Measurements from ENCODE around the gene CCDC134.

The CCDC134 gene

GRCh38 chr22:41782316-41782715, 18.2 kb upstream of the CCDC134 start:
- no peak for DNase-seq (ENCODE audit: low read depth, low spot score)

GRCh38 chr22:41782751-41783150, 17.7 kb upstream of the CCDC134 start:
- H3K27ac ChIP-seq, result no peak overlapping the region
- DNase-seq (ENCODE audit: low read depth, low spot score), result no peak

More at GRCh38 chr22:41782316-41782715, 18.2 kb upstream of the CCDC134 start:
- H3K27ac ChIP-seq, result no peak overlapping the region

GRCh38 chr22:41787331-41787730, 13.1 kb upstream of the CCDC134 start:
- H3K27ac ChIP-seq, result no peak overlapping the region
- DNase-seq (ENCODE audit: low read depth, low spot score), result no peak

GRCh38 chr22:41793871-41794270, 6.6 kb upstream of the CCDC134 start:
- no peak overlapping the region for H3K27ac ChIP-seq
- no peak for DNase-seq (ENCODE audit: low read depth, low spot score)

- no peak for DNase-seq (ENCODE audit: low read depth, low spot score)
- H3K27ac ChIP-seq, result no peak overlapping the region
These were observed 1.7 kb upstream of the CCDC134 start for GRCh38 chr22:41798736-41799135.

GRCh38 chr22:41799486-41800347, 762 bp upstream of the CCDC134 start:
- no peak for DNase-seq (ENCODE audit: low read depth, low spot score)
- peak overlapping the region; percentile 52 for H3K27ac ChIP-seq

- DNase-seq (ENCODE audit: low read depth, low spot score), result no peak
- peak overlapping the region; percentile 52 for H3K27ac ChIP-seq
These were observed 804 bp downstream of the CCDC134 start for GRCh38 chr22:41801147-41801819.

- no peak overlapping the region for H3K27ac ChIP-seq
- DNase-seq (ENCODE audit: low read depth, low spot score), result no peak
These were observed 1.4 kb downstream of the CCDC134 start for GRCh38 chr22:41801886-41802285.

GRCh38 chr22:41805639-41806038, 5.2 kb downstream of the CCDC134 start:
- no peak for DNase-seq (ENCODE audit: low read depth, low spot score)

GRCh38 chr22:41808400-41808799, 7.9 kb downstream of the CCDC134 start:
- DNase-seq (ENCODE audit: low read depth, low spot score), result no peak
- no peak overlapping the region for H3K27ac ChIP-seq

More at GRCh38 chr22:41805639-41806038, 5.2 kb downstream of the CCDC134 start:
- no peak overlapping the region for H3K27ac ChIP-seq

GRCh38 chr22:41810022-41810421, 9.5 kb downstream of the CCDC134 start:
- DNase-seq (ENCODE audit: low read depth, low spot score), result no peak
- no peak overlapping the region for H3K27ac ChIP-seq

- H3K27ac ChIP-seq, result no peak overlapping the region
- no peak for DNase-seq (ENCODE audit: low read depth, low spot score)
These were observed 12.5 kb downstream of the CCDC134 start for GRCh38 chr22:41812805-41813545.

- no peak overlapping the region for H3K27ac ChIP-seq
- no peak for DNase-seq (ENCODE audit: low read depth, low spot score)
These were observed 13.4 kb downstream of the CCDC134 start for GRCh38 chr22:41813726-41814410.

GRCh38 chr22:41815716-41816115, 15.2 kb downstream of the CCDC134 start:
- no peak for DNase-seq (ENCODE audit: low read depth, low spot score)
- no peak overlapping the region for H3K27ac ChIP-seq

- no peak for DNase-seq (ENCODE audit: low read depth, low spot score)
- no peak overlapping the region for H3K27ac ChIP-seq
These were observed 15.8 kb downstream of the CCDC134 start for GRCh38 chr22:41816241-41816640.

GRCh38 chr22:41816871-41817270, 16.4 kb downstream of the CCDC134 start:
- no peak for DNase-seq (ENCODE audit: low read depth, low spot score)
- no peak overlapping the region for H3K27ac ChIP-seq

GRCh38 chr22:41818011-41818410, 17.5 kb downstream of the CCDC134 start:
- no peak for DNase-seq (ENCODE audit: low read depth, low spot score)
- H3K27ac ChIP-seq, result no peak overlapping the region

- no peak for DNase-seq (ENCODE audit: low read depth, low spot score)
- no peak overlapping the region for H3K27ac ChIP-seq
These were observed 18.1 kb downstream of the CCDC134 start for GRCh38 chr22:41818596-41818995.

- H3K27ac ChIP-seq, result no peak overlapping the region
- DNase-seq (ENCODE audit: low read depth, low spot score), result no peak
These were observed 18.8 kb downstream of the CCDC134 start for GRCh38 chr22:41819257-41819656.

- no peak overlapping the region for H3K27ac ChIP-seq
- DNase-seq (ENCODE audit: low read depth, low spot score), result no peak
These were observed 20.0 kb downstream of the CCDC134 start for GRCh38 chr22:41820447-41820846.

All from epithelial cell of prostate (primary cell).